Fibroblast of the aortic adventitia (primary cell): Measurements from ENCODE around the gene BCL2L1. TPM values are rescaled to one million over a fixed set of nuclear protein-coding genes. Genes with fewer than 3 reads are reported as not detected.

Experiments
- DNase-seq: peaks from one replicate; pipeline ENCODE4 v3.0.0-alpha.2; 2010; ENCODE audit warnings: low read depth
- H3K4me3 ChIP-seq: 2 replicates; pipeline ENCODE4 v1.5.1; 2011; ENCODE audit warnings: low read depth, mild to moderate bottlenecking, control low read depth, low read length, moderate library complexity
- CTCF ChIP-seq: IDR thresholded peaks from 2 replicates; pipeline ENCODE4 v1.5.1; 2011; ENCODE audit warnings: mild to moderate bottlenecking, low read length, control low read depth, inconsistent platforms; ENCODE audit not compliant: insufficient read depth
- total RNA-seq: library from RNA; depleted of rRNA; stranded (reverse); fragments of >200 nt; gene quantifications from 2 replicates; pipeline ENCODE4 v1.2.3, GENCODE V29; 2012; ENCODE audit warnings: low replicate concordance

Gene BCL2L1
- total RNA-seq, 1 donor, result 101 TPM

GRCh38 chr20:31723319-31724078, 831 bp upstream of the BCL2L1 start:
- TF ChIP-seq CTCF, result peak; percentile 90
- DNase-seq, result peak; percentile 98
- H3K4me3 ChIP-seq, result peak overlapping the region; percentile 78

- no peak for TF ChIP-seq CTCF
- peak overlapping the region; percentile 72 for H3K4me3 ChIP-seq
- DNase-seq, result no peak
Observed at GRCh38 chr20:31723069-31723318, 326 bp upstream of the BCL2L1 start.

- DNase-seq, result no peak
- H3K4me3 ChIP-seq, result peak overlapping the region; percentile 72
- no peak for TF ChIP-seq CTCF
Observed at GRCh38 chr20:31721408-31722256, 1.0 kb downstream of the BCL2L1 start.

GRCh38 chr20:31720486-31721407, 1.9 kb downstream of the BCL2L1 start:
- no peak for TF ChIP-seq CTCF
- DNase-seq, result no peak

GRCh38 chr20:31719644-31720485, 2.8 kb downstream of the BCL2L1 start:
- peak overlapping the region; percentile 72 for H3K4me3 ChIP-seq
- peak; percentile 59 for DNase-seq
- no peak for TF ChIP-seq CTCF

More at GRCh38 chr20:31720486-31721407, 1.9 kb downstream of the BCL2L1 start:
- H3K4me3 ChIP-seq, result peak overlapping the region; percentile 72
